DND-41 (cell line): ENCODE measurements around the gene ANXA3.

Experiments
- EZH2 ChIP-seq: IDR thresholded peaks from 3 replicates; pipeline ENCODE4 v1.6.1; 2012; ENCODE audit warnings: borderline replicate concordance, low read depth, mild to moderate bottlenecking, moderate library complexity, low read length, inconsistent platforms; ENCODE audit not compliant: severe bottlenecking
- TF ChIP-seq, protein P1 (sequence below): IDR thresholded peaks from 2 replicates; pipeline ENCODE4 v1.5.1; 2012; ENCODE audit warnings: borderline replicate concordance, low read length, moderate library complexity, mild to moderate bottlenecking; ENCODE audit not compliant: poor library complexity, severe bottlenecking; ENCODE audit errors: extremely low read depth

DNA sequence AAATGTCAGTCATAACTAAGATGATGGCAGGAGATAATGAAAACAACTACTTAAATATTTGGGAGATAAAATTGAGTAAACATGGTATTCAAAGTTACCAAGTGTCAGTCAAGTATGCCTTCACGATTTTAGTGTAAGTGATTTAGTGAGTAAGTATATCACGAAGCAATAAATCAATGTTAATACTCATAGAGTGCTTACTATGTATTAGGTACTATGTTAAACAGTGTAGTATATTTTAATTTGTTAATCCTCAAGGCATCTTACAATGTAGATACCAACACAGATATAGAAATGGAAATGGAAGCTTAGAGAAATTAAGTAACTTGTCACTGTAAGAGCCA, 59.6 kb downstream of the ANXA3 start:
- TF ChIP-seq, protein P1, sequence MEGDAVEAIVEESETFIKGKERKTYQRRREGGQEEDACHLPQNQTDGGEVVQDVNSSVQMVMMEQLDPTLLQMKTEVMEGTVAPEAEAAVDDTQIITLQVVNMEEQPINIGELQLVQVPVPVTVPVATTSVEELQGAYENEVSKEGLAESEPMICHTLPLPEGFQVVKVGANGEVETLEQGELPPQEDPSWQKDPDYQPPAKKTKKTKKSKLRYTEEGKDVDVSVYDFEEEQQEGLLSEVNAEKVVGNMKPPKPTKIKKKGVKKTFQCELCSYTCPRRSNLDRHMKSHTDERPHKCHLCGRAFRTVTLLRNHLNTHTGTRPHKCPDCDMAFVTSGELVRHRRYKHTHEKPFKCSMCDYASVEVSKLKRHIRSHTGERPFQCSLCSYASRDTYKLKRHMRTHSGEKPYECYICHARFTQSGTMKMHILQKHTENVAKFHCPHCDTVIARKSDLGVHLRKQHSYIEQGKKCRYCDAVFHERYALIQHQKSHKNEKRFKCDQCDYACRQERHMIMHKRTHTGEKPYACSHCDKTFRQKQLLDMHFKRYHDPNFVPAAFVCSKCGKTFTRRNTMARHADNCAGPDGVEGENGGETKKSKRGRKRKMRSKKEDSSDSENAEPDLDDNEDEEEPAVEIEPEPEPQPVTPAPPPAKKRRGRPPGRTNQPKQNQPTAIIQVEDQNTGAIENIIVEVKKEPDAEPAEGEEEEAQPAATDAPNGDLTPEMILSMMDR = no peak
- no peak for TF ChIP-seq EZH2
